ENCODE measurements around the gene SERPINA12.

The SERPINA12 gene

GRCh38 chr14:94509356-94509755, at the start of gene SERPINA12:
Gene SERPINA12, minus strand, starts transcription at chr14:94509469. Its CDS starts 11,072 bp downstream, at chr14:94498397.
- DNase-seq: no peak

GRCh38 chr14:94558842-94559241, 49.6 kb upstream of the SERPINA12 start:
- no peak for DNase-seq

- no peak for DNase-seq
Observed at GRCh38 chr14:94557327-94557726, 48.1 kb upstream of the SERPINA12 start.

- DNase-seq: no peak
Observed at GRCh38 chr14:94555991-94556390, 46.7 kb upstream of the SERPINA12 start.

- DNase-seq: no peak
Observed at GRCh38 chr14:94550041-94550440, 40.8 kb upstream of the SERPINA12 start.

- DNase-seq: no peak
Observed at GRCh38 chr14:94548999-94549985, 40.0 kb upstream of the SERPINA12 start.

- DNase-seq: no peak
Observed at GRCh38 chr14:94548131-94548998, 39.1 kb upstream of the SERPINA12 start.

GRCh38 chr14:94547726-94548125, 38.5 kb upstream of the SERPINA12 start:
- DNase-seq: no peak

- no peak for DNase-seq
Observed at GRCh38 chr14:94547151-94547680, 37.9 kb upstream of the SERPINA12 start.

- no peak for DNase-seq
Observed at GRCh38 chr14:94545131-94545841, 36.0 kb upstream of the SERPINA12 start.

GRCh38 chr14:94544726-94545125, 35.5 kb upstream of the SERPINA12 start:
- no peak for DNase-seq

GRCh38 chr14:94543449-94544124, 34.3 kb upstream of the SERPINA12 start:
- DNase-seq: no peak

GRCh38 chr14:94542811-94543440, 33.7 kb upstream of the SERPINA12 start:
- no peak for DNase-seq

GRCh38 chr14:94542111-94542810, 33.0 kb upstream of the SERPINA12 start:
- DNase-seq: no peak

GRCh38 chr14:94541234-94541975, 32.1 kb upstream of the SERPINA12 start:
- no peak for DNase-seq

GRCh38 chr14:94540031-94540794, 30.9 kb upstream of the SERPINA12 start:
- no peak for DNase-seq

- DNase-seq: no peak
Observed at GRCh38 chr14:94539181-94539580, 29.9 kb upstream of the SERPINA12 start.

GRCh38 chr14:94538070-94538740, 28.9 kb upstream of the SERPINA12 start:
- DNase-seq: no peak

GRCh38 chr14:94536836-94537235, 27.6 kb upstream of the SERPINA12 start:
- no peak for DNase-seq
